H1 (cell line): ENCODE data around the gene ZNF24.

Experiments
- BRCA1 ChIP-seq: IDR thresholded peaks from 2 replicates; pipeline ENCODE4 v1.6.1; 2012; ENCODE audit warnings: low read depth, low read length, improper control_type of control experiment
- NANOG ChIP-seq: IDR thresholded peaks from 2 replicates; pipeline ENCODE4 v1.6.1; 2011; ENCODE audit warnings: low read length, low read depth, mild to moderate bottlenecking, inconsistent platforms; ENCODE audit not compliant: insufficient read depth, poor library complexity, severe bottlenecking
- POLR2A ChIP-seq, 2 experiments: IDR thresholded peaks; 1 replicate in 1 of 2; 2 replicates in 1 of 2; pipeline ENCODE4 v1.6.1; 2011; ENCODE audit warnings: low read depth in 2 of 2, low read length in 2 of 2, mild to moderate bottlenecking in 2 of 2; ENCODE audit errors: control extremely low read depth in 1 of 2
- POLR2AphosphoS5 ChIP-seq: IDR thresholded peaks from 2 replicates; pipeline ENCODE4 v1.6.1; 2011; ENCODE audit warnings: low read depth, low read length
- SIRT6 ChIP-seq: IDR thresholded peaks from one replicate; pipeline ENCODE4 v1.7.1; 2012; ENCODE audit warnings: low read length, inconsistent platforms
- SP1 ChIP-seq: IDR thresholded peaks from 2 replicates; pipeline ENCODE4 v1.6.1; 2011; ENCODE audit warnings: low read depth, low read length
- TEAD4 ChIP-seq: IDR thresholded peaks from 2 replicates; pipeline ENCODE4 v1.6.1; 2012; ENCODE audit warnings: low read depth, low read length, inconsistent platforms, mixed read lengths
- YY1 ChIP-seq: IDR thresholded peaks from 2 replicates; pipeline ENCODE4 v1.6.1; 2011; ENCODE audit warnings: low read depth, mild to moderate bottlenecking, low read length
- TF ChIP-seq, protein P1 (sequence below), 3 experiments: IDR thresholded peaks; 1 replicate in 2 of 3; 2 replicates in 1 of 3; pipeline versions ENCODE4 v1.5.1 to v1.6.1; 2011; ENCODE audit warnings: low read length in 3 of 3, mild to moderate bottlenecking in 3 of 3, inconsistent platforms in 2 of 3, low read depth in 1 of 3, moderate library complexity in 1 of 3; ENCODE audit not compliant: insufficient read depth in 1 of 3; ENCODE audit errors: control extremely low read depth in 1 of 3
- TF ChIP-seq, protein P2 (sequence below): IDR thresholded peaks from 2 replicates; pipeline ENCODE4 v1.6.1; 2012; ENCODE audit warnings: inconsistent platforms
- TF ChIP-seq, protein P3 (sequence below): IDR thresholded peaks from 2 replicates; pipeline ENCODE4 v1.6.1; 2011; ENCODE audit warnings: low read length, improper control_type of control experiment

DNA sequence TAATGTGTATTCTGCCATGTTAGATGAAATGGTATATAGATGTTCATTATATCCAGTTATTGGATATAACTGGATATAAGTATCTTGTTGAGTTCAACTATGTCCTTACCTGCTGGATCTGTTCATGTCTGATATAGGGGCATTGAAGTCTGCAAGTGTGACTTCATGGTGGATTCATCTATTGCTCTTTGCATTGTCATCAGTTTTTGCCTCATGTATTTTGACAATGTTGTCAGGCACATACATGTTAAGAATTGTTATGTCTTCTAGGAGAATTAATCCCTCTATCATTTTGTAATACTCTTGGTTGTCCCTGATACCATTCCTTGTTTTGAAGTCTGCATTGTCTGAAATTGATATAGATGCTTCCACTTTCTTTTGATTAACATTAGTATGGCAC, 15.4 kb downstream of the ZNF24 start:
- TF ChIP-seq, protein P1, sequence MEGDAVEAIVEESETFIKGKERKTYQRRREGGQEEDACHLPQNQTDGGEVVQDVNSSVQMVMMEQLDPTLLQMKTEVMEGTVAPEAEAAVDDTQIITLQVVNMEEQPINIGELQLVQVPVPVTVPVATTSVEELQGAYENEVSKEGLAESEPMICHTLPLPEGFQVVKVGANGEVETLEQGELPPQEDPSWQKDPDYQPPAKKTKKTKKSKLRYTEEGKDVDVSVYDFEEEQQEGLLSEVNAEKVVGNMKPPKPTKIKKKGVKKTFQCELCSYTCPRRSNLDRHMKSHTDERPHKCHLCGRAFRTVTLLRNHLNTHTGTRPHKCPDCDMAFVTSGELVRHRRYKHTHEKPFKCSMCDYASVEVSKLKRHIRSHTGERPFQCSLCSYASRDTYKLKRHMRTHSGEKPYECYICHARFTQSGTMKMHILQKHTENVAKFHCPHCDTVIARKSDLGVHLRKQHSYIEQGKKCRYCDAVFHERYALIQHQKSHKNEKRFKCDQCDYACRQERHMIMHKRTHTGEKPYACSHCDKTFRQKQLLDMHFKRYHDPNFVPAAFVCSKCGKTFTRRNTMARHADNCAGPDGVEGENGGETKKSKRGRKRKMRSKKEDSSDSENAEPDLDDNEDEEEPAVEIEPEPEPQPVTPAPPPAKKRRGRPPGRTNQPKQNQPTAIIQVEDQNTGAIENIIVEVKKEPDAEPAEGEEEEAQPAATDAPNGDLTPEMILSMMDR (IDR thresholded peaks at IDR 0.05; ENCODE audit: control extremely low read depth in 1 of 3, insufficient read depth in 1 of 3, low read depth in 1 of 3, low read length in 3 of 3) = no peak
- no peak for TF ChIP-seq POLR2A (IDR thresholded peaks at IDR 0.05; ENCODE audit: control extremely low read depth in 1 of 2, low read depth in 2 of 2, low read length in 2 of 2)
- TF ChIP-seq, protein P2, sequence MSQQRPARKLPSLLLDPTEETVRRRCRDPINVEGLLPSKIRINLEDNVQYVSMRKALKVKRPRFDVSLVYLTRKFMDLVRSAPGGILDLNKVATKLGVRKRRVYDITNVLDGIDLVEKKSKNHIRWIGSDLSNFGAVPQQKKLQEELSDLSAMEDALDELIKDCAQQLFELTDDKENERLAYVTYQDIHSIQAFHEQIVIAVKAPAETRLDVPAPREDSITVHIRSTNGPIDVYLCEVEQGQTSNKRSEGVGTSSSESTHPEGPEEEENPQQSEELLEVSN = no peak
- no peak for TF ChIP-seq NANOG
- TF ChIP-seq BRCA1 = no peak
- TF ChIP-seq, protein P3, sequence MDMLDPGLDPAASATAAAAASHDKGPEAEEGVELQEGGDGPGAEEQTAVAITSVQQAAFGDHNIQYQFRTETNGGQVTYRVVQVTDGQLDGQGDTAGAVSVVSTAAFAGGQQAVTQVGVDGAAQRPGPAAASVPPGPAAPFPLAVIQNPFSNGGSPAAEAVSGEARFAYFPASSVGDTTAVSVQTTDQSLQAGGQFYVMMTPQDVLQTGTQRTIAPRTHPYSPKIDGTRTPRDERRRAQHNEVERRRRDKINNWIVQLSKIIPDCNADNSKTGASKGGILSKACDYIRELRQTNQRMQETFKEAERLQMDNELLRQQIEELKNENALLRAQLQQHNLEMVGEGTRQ = no peak
- TF ChIP-seq POLR2AphosphoS5 = no peak
- no peak for TF ChIP-seq SP1
- no peak for TF ChIP-seq TEAD4
- TF ChIP-seq YY1 = no peak
- TF ChIP-seq SIRT6 = no peak
